HEK293 (cell line): Measurements from ENCODE around the gene CHST15.

Source experiments
- CTCF ChIA-PET: fragments of 350-600 bp; formaldehyde crosslinking; extraction: SDS; loops from one replicate; lab custom pipeline; 2021; ENCODE audit warnings: antibody characterized with exemption; lab: Yijun Ruan, JAX
- POLR2A ChIA-PET: fragments of 300-600 bp; formaldehyde crosslinking; extraction: SDS; loops from one replicate; lab custom pipeline; 2020; ENCODE audit warnings: antibody characterized with exemption, inconsistent platforms; lab: Yijun Ruan, JAX
- H3K27ac ChIP-seq: fragments of 200-500 bp; sonication (Bioruptor generic); 2 replicates; pipeline ENCODE4 v1.5.1; 2014; ENCODE audit warnings: low read depth, low read length, control low read depth, inconsistent platforms; ENCODE audit errors: extremely low read depth
- H3K36me3 ChIP-seq, 2 experiments: fragments of 200-500 bp in 1 of 2; sonication (Bioruptor generic) in 1 of 2; 1 replicate in 1 of 2; 2 replicates in 1 of 2; pipeline ENCODE4 v1.5.1; 2014 to 2017; ENCODE audit warnings: inconsistent platforms in 2 of 2, low read length in 2 of 2; ENCODE audit not compliant: control insufficient read depth in 2 of 2, insufficient read depth in 1 of 2
- H3K4me1 ChIP-seq: fragments of 200-500 bp; sonication (Bioruptor generic); 2 replicates; pipeline ENCODE4 v1.5.1; 2014; ENCODE audit warnings: mild to moderate bottlenecking, low read length, inconsistent platforms; ENCODE audit not compliant: control insufficient read depth, insufficient read depth
- H3K4me3 ChIP-seq: 2 replicates; pipeline ENCODE4 v1.5.1; 2011; ENCODE audit warnings: low read depth, mild to moderate bottlenecking, control low read depth, low read length, moderate library complexity
- H3K9me3 ChIP-seq: fragments of 200-500 bp; sonication (Bioruptor generic); 2 replicates; pipeline ENCODE4 v1.5.1; 2014; ENCODE audit warnings: low read depth, low read length, inconsistent platforms; ENCODE audit not compliant: control insufficient read depth, insufficient read depth
- KLF1 ChIP-seq: fragments of 450-650 bp; formaldehyde crosslinking; IDR thresholded peaks from 2 replicates; pipeline ENCODE4 v1.5.1; 2016; ENCODE audit warnings: missing biosample characterization, missing genetic modification characterization
- RBAK ChIP-seq: fragments of 450-650 bp; formaldehyde crosslinking; IDR thresholded peaks from 2 replicates; pipeline ENCODE4 v1.5.1; 2016; ENCODE audit warnings: missing biosample characterization, missing genetic modification characterization
- SALL2 ChIP-seq: fragments of 450-650 bp; formaldehyde crosslinking; IDR thresholded peaks from 2 replicates; pipeline ENCODE4 v1.5.0; 2017; ENCODE audit warnings: missing biosample characterization, mild to moderate bottlenecking, missing genetic modification characterization, borderline replicate concordance
- SETDB1 ChIP-seq: IDR thresholded peaks from one replicate; pipeline ENCODE4 v1.6.1; 2017; ENCODE audit warnings: mild to moderate bottlenecking, low read length, moderate library complexity, mixed read lengths; ENCODE audit not compliant: insufficient read length
- SP7 ChIP-seq: fragments of 450-650 bp; formaldehyde crosslinking; IDR thresholded peaks from 2 replicates; pipeline ENCODE4 v1.5.1; 2016; ENCODE audit warnings: missing biosample characterization, missing genetic modification characterization
- TCF7L2 ChIP-seq: IDR thresholded peaks from 2 replicates; pipeline ENCODE4 v1.6.1; 2011; ENCODE audit warnings: low read depth, mild to moderate bottlenecking, inconsistent platforms, low read length, moderate library complexity, borderline replicate concordance
- YY1 ChIP-seq: fragments of 450-650 bp; formaldehyde crosslinking; IDR thresholded peaks from 2 replicates; pipeline ENCODE4 v1.5.1; 2018; ENCODE audit warnings: missing biosample characterization, missing genetic modification characterization
- ZBTB20 ChIP-seq: fragments of 450-650 bp; formaldehyde crosslinking; IDR thresholded peaks from 2 replicates; pipeline ENCODE4 v1.5.1; 2016; ENCODE audit warnings: missing biosample characterization, missing genetic modification characterization
- ZNF211 ChIP-seq: fragments of 450-650 bp; formaldehyde crosslinking; IDR thresholded peaks from 2 replicates; pipeline ENCODE4 v1.5.1; 2016; ENCODE audit warnings: low read depth, missing biosample characterization, missing genetic modification characterization
- ZNF239 ChIP-seq: fragments of 450-650 bp; formaldehyde crosslinking; IDR thresholded peaks from 2 replicates; pipeline ENCODE4 v1.5.1; 2016; ENCODE audit warnings: missing biosample characterization, missing genetic modification characterization
- ZNF324 ChIP-seq: fragments of 450-650 bp; formaldehyde crosslinking; IDR thresholded peaks from 2 replicates; pipeline ENCODE4 v1.5.1; 2016; ENCODE audit warnings: missing biosample characterization, missing genetic modification characterization
- ZNF514 ChIP-seq: fragments of 450-650 bp; formaldehyde crosslinking; IDR thresholded peaks from 2 replicates; pipeline ENCODE4 v1.5.1; 2016; ENCODE audit warnings: missing biosample characterization, missing genetic modification characterization
- ZNF558 ChIP-seq: fragments of 450-650 bp; formaldehyde crosslinking; IDR thresholded peaks from 2 replicates; pipeline ENCODE4 v1.5.1; 2016; ENCODE audit warnings: missing biosample characterization, missing genetic modification characterization
- ZNF571 ChIP-seq: fragments of 450-650 bp; formaldehyde crosslinking; IDR thresholded peaks from 2 replicates; pipeline ENCODE4 v1.5.0; 2017; ENCODE audit warnings: missing biosample characterization, missing genetic modification characterization
- ZNF670 ChIP-seq: fragments of 450-650 bp; formaldehyde crosslinking; IDR thresholded peaks from 2 replicates; pipeline ENCODE4 v1.5.1; 2016; ENCODE audit warnings: missing biosample characterization, missing genetic modification characterization, low read depth
- ZNF837 ChIP-seq: fragments of 450-650 bp; formaldehyde crosslinking; IDR thresholded peaks from 2 replicates; pipeline ENCODE4 v1.5.1; 2016; ENCODE audit warnings: missing biosample characterization, missing genetic modification characterization
- TF ChIP-seq, protein P1 (sequence below): fragments of 450-650 bp; formaldehyde crosslinking; IDR thresholded peaks from 2 replicates; pipeline ENCODE4 v1.5.1; 2016; ENCODE audit warnings: missing biosample characterization, missing genetic modification characterization
- TF ChIP-seq, protein P2 (sequence below): fragments of 450-650 bp; formaldehyde crosslinking; conservative IDR thresholded peaks from 2 replicates; pipeline ENCODE4 v1.5.1; 2016; ENCODE audit warnings: low read depth, missing biosample characterization, missing genetic modification characterization
- TF ChIP-seq, protein P3 (sequence below): fragments of 450-650 bp; formaldehyde crosslinking; IDR thresholded peaks from 2 replicates; pipeline ENCODE4 v1.5.1; 2016; ENCODE audit warnings: missing biosample characterization, missing genetic modification characterization
- TF ChIP-seq, protein P4 (sequence below): fragments of 450-650 bp; formaldehyde crosslinking; IDR thresholded peaks from 2 replicates; pipeline ENCODE4 v1.5.1; 2016; ENCODE audit warnings: missing biosample characterization, missing genetic modification characterization
- TF ChIP-seq, protein P5 (sequence below): fragments of 450-650 bp; formaldehyde crosslinking; IDR thresholded peaks from 2 replicates; pipeline ENCODE4 v1.5.1; 2016; ENCODE audit warnings: missing biosample characterization, missing genetic modification characterization
- TF ChIP-seq, protein P6 (sequence below): fragments of 450-650 bp; formaldehyde crosslinking; IDR thresholded peaks from 2 replicates; pipeline ENCODE4 v1.5.1; 2016; ENCODE audit warnings: missing biosample characterization, missing genetic modification characterization, borderline replicate concordance

Gene CHST15

DNA sequence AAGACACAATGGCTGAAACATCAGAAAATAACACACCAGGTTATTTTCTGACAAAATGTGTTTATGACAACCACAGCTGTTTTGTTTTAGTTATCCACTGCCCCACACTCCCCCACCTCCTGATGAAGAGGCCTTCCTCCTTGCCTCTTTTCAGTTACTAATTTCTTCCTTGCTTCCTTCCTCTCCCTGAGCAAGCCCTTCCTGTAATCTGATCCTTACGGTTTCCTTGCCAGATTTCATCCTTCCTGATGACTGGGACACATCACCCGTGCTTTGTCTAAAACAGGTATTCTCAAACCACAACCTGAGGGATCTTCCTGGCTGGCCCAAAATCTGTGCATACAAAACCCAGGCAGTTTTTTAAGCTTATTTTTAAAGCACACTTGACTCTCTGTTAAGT lies 39.4 kb downstream of the CHST15 start:
- Histone ChIP-seq H3K27ac (no peak overlapping the region), H3K4me1 (no peaks in the 10 kb centered on the region), H3K36me3 (no peaks in the 10 kb centered on the region), H3K4me3 (no peak overlapping the region), H3K9me3 (no peaks in the 10 kb centered on the region)
- TF ChIP-seq, protein P1, sequence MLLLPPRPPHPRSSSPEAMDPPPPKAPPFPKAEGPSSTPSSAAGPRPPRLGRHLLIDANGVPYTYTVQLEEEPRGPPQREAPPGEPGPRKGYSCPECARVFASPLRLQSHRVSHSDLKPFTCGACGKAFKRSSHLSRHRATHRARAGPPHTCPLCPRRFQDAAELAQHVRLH (tag by site-specific recombination): no peak
- TF ChIP-seq, protein P2, sequence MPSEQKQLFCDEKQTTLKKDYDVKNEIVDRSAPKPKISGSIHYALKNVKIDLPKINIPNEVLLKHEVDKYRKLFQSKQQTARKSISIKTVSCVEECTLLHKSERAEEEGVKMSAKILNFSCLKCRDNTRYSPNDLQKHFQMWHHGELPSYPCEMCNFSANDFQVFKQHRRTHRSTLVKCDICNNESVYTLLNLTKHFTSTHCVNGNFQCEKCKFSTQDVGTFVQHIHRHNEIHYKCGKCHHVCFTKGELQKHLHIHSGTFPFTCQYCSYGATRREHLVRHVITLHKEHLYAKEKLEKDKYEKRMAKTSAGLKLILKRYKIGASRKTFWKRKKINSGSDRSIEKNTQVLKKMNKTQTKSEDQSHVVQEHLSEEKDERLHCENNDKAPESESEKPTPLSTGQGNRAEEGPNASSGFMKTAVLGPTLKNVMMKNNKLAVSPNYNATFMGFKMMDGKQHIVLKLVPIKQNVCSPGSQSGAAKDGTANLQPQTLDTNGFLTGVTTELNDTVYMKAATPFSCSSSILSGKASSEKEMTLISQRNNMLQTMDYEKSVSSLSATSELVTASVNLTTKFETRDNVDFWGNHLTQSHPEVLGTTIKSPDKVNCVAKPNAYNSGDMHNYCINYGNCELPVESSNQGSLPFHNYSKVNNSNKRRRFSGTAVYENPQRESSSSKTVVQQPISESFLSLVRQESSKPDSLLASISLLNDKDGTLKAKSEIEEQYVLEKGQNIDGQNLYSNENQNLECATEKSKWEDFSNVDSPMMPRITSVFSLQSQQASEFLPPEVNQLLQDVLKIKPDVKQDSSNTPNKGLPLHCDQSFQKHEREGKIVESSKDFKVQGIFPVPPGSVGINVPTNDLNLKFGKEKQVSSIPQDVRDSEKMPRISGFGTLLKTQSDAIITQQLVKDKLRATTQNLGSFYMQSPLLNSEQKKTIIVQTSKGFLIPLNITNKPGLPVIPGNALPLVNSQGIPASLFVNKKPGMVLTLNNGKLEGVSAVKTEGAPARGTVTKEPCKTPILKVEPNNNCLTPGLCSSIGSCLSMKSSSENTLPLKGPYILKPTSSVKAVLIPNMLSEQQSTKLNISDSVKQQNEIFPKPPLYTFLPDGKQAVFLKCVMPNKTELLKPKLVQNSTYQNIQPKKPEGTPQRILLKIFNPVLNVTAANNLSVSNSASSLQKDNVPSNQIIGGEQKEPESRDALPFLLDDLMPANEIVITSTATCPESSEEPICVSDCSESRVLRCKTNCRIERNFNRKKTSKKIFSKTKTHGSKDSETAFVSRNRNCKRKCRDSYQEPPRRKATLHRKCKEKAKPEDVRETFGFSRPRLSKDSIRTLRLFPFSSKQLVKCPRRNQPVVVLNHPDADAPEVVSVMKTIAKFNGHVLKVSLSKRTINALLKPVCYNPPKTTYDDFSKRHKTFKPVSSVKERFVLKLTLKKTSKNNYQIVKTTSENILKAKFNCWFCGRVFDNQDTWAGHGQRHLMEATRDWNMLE (tag by site-specific recombination): peak; percentile 29; the same call in 1 of the 2 replicates
- POLR2A ChIA-PET: interaction anchor here (1.1 kb wide), 1 partner anchor 17 kb away, joined by 4 read pairs; no protein-coding TSS in a partner anchor
- CTCF ChIA-PET: interaction anchor here (0.9 kb wide), 1 partner anchor 59 kb away, joined by 3 read pairs; no protein-coding TSS in a partner anchor

DNA sequence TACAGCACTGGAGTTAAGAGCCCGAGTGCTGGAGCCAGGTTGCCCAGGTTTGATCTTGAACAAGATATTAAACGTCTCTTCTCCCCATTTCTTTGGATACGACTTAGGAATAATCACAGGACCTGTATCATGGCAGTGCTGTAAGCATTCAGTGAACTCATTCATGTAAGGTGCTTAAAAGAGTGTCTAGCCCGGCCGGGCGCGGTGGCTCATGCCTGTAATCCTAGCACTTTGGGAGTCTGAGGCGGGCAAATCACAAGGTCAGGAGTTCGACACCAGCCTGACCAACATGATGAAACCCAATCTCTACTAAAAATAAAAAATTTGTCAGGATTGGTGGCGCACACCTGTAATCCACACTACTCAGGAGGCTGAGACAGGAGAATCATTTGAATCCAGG lies 40.8 kb downstream of the CHST15 start:
- TF ChIP-seq ZNF514 (tag by site-specific recombination) (no peak), ZNF558 (tag by site-specific recombination) (no peak), ZNF324 (no peak), YY1 (tag by site-specific recombination) (no peak), SETDB1 (no peak), ZNF670 (tag by site-specific recombination) (no peak), SP7 (no peak), KLF1 (tag by site-specific recombination) (no peak), SALL2 (tag by site-specific recombination) (no peak), ZBTB20 (no peak), ZNF571 (tag by site-specific recombination) (no peak), TCF7L2 (no peak), ZNF837 (tag by site-specific recombination) (no peak), ZNF211 (no peak), ZNF239 (no peak), RBAK (tag by site-specific recombination) (no peak)
- TF ChIP-seq, protein P3, sequence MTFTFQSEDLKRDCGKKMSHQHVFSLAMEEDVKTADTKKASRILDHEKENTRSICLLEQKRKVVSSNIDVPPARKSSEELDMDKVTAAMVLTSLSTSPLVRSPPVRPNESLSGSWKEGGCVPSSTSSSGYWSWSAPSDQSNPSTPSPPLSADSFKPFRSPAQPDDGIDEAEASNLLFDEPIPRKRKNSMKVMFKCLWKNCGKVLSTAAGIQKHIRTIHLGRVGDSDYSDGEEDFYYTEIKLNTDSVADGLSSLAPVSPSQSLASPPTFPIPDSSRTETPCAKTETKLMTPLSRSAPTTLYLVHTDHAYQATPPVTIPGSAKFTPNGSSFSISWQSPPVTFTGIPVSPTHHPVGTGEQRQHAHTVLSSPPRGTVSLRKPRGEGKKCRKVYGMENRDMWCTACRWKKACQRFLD (tag by site-specific recombination): no peak
- TF ChIP-seq, protein P4, sequence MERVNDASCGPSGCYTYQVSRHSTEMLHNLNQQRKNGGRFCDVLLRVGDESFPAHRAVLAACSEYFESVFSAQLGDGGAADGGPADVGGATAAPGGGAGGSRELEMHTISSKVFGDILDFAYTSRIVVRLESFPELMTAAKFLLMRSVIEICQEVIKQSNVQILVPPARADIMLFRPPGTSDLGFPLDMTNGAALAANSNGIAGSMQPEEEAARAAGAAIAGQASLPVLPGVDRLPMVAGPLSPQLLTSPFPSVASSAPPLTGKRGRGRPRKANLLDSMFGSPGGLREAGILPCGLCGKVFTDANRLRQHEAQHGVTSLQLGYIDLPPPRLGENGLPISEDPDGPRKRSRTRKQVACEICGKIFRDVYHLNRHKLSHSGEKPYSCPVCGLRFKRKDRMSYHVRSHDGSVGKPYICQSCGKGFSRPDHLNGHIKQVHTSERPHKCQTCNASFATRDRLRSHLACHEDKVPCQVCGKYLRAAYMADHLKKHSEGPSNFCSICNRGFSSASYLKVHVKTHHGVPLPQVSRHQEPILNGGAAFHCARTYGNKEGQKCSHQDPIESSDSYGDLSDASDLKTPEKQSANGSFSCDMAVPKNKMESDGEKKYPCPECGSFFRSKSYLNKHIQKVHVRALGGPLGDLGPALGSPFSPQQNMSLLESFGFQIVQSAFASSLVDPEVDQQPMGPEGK (tag by site-specific recombination): no peak
- TF ChIP-seq, protein P5, sequence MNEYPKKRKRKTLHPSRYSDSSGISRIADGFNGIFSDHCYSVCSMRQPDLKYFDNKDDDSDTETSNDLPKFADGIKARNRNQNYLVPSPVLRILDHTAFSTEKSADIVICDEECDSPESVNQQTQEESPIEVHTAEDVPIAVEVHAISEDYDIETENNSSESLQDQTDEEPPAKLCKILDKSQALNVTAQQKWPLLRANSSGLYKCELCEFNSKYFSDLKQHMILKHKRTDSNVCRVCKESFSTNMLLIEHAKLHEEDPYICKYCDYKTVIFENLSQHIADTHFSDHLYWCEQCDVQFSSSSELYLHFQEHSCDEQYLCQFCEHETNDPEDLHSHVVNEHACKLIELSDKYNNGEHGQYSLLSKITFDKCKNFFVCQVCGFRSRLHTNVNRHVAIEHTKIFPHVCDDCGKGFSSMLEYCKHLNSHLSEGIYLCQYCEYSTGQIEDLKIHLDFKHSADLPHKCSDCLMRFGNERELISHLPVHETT (tag by site-specific recombination): no peak
- TF ChIP-seq, protein P6, sequence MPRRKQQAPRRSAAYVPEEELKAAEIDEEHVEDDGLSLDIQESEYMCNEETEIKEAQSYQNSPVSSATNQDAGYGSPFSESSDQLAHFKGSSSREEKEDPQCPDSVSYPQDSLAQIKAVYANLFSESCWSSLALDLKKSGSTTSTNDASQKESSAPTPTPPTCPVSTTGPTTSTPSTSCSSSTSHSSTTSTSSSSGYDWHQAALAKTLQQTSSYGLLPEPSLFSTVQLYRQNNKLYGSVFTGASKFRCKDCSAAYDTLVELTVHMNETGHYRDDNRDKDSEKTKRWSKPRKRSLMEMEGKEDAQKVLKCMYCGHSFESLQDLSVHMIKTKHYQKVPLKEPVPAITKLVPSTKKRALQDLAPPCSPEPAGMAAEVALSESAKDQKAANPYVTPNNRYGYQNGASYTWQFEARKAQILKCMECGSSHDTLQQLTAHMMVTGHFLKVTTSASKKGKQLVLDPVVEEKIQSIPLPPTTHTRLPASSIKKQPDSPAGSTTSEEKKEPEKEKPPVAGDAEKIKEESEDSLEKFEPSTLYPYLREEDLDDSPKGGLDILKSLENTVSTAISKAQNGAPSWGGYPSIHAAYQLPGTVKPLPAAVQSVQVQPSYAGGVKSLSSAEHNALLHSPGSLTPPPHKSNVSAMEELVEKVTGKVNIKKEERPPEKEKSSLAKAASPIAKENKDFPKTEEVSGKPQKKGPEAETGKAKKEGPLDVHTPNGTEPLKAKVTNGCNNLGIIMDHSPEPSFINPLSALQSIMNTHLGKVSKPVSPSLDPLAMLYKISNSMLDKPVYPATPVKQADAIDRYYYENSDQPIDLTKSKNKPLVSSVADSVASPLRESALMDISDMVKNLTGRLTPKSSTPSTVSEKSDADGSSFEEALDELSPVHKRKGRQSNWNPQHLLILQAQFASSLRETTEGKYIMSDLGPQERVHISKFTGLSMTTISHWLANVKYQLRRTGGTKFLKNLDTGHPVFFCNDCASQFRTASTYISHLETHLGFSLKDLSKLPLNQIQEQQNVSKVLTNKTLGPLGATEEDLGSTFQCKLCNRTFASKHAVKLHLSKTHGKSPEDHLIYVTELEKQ (tag by site-specific recombination): no peak
- TF ChIP-seq, all 188 proteins: peak for 0
- no peak overlapping the region for H3K27ac ChIP-seq
- H3K36me3 ChIP-seq: no peaks in the 10 kb centered on the region
- no peaks in the 10 kb centered on the region for H3K4me1 ChIP-seq
- ChIA-PET CTCF (no interaction called here), POLR2A (no interaction called here)
- H3K4me3 ChIP-seq: no peak overlapping the region
- H3K9me3 ChIP-seq: no peaks in the 10 kb centered on the region
